ENCODE data around the gene BCR. TPM values are rescaled to one million over a fixed set of nuclear protein-coding genes. Genes with fewer than 3 reads are reported as not detected.

BCR gene
- total RNA-seq, 1 donor from 2014 or later, result 118 TPM

DNA sequence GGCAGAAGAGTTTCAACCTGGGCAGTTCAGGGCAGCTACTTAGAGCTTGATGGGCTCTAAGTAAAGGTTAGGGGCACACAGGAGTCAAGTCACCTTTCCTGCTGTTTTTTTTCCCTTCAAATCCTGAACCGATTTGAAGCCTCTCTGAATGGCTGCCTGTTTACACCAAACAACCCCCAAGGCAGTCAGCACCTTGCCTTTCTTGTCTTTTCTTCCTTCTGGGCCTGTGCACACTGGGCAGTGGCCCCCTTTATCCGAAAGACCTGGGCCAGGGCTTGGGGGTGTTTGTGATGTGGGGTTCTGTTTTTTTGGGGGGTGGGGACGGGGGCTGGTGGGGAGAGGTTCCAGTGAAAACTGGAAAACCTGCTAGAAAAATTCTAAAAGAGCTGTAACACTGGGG, 42.8 kb upstream of the BCR start:
- FAIRE-seq (no peak), DNase-seq (ENCODE audit: low read depth) (no peak)
- TF ChIP-seq, protein P1, sequence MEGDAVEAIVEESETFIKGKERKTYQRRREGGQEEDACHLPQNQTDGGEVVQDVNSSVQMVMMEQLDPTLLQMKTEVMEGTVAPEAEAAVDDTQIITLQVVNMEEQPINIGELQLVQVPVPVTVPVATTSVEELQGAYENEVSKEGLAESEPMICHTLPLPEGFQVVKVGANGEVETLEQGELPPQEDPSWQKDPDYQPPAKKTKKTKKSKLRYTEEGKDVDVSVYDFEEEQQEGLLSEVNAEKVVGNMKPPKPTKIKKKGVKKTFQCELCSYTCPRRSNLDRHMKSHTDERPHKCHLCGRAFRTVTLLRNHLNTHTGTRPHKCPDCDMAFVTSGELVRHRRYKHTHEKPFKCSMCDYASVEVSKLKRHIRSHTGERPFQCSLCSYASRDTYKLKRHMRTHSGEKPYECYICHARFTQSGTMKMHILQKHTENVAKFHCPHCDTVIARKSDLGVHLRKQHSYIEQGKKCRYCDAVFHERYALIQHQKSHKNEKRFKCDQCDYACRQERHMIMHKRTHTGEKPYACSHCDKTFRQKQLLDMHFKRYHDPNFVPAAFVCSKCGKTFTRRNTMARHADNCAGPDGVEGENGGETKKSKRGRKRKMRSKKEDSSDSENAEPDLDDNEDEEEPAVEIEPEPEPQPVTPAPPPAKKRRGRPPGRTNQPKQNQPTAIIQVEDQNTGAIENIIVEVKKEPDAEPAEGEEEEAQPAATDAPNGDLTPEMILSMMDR (IDR thresholded peaks at IDR 0.05; ENCODE audit: insufficient read depth, low read length, severe bottlenecking), result no peak
- Histone ChIP-seq H3K27me3 (ENCODE audit: control insufficient read depth, insufficient read depth, low read length) (no peaks in the 10 kb centered on the region), H3K4me3 (ENCODE audit: low read depth, low read length) (no peak overlapping the region), H3K36me3 (ENCODE audit: control insufficient read depth, insufficient read depth, low read length) (no peaks in the 10 kb centered on the region)

DNA sequence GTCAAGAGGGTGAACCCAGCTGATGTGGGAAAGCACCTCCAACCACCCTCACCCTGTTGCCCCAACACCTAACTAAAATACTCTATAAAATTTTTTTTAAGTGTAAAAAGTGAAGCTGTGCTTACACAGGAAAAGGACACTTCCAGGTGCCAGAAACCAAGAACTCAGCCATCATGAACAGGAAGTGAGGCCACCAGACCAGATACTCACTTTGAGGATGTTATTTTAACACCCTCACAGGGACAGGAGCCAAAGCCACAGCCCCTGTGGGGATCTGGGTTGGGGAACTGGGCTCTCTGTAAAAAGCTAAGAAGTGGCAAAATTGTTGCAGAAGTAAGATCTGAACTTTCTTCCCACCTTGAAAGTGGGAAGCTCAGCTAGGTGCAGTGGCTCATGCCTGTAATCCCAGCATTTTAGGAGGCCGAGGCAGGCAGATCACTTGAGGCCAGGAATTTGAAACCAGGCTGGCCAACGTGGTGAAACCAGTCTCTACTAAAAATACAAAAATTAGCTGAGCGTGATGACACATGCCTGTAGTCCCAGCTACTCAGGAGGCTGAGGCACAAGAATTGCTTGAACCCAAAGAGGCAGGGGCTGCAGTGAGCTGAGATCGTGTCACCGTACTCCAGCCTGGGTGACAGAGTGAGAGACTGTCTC, 42.3 kb upstream of the BCR start:
- FAIRE-seq (no peak), DNase-seq (ENCODE audit: low read depth) (peak; percentile 43)
- TF ChIP-seq, protein P1 (IDR thresholded peaks at IDR 0.05; ENCODE audit: insufficient read depth, low read length, severe bottlenecking), result no peak

DNA sequence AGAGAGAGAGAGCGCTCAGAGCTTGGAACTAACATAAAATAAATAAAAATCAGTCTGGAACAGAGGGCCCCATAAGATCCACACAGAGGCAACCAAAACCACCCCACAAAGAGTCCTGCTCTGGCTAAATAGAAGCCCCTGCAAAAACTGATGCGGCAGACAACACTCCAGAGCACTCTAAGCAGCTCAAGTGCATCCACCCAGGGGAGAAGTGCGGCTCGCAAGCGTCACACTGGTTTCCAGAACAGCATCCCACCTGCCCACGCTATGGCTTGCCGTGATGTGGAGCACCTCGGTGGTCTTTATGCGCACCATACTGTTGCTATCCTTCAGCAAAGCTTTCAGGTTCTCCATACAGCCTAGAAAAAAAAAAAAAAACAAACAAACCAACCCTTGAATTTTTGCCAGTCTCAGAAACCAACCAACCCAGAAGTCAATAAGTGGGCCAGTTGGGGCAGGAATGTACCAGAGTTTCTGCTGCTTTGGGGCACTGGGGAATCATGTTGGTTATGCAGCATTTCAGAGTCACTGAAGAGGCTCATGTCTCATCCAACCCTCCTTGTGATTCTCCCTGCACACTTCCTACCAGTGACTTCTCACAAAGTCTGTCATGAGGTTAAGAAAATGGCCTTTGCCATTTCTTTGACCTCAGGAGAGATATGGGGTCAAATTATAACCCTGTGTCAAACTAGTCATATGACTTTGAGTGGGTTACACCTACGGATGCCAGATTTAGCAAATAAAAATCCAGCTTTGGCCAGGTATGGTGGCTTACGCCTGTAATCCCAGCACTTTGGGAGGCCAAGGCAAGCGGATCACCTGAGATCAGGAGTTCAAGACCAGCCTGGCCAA, 41.5 kb upstream of the BCR start:
- Histone ChIP-seq H3K4me3 (ENCODE audit: low read depth, low read length) (no peak overlapping the region), H3K36me3 (ENCODE audit: control insufficient read depth, insufficient read depth, low read length) (no peaks in the 10 kb centered on the region), H3K27me3 (ENCODE audit: control insufficient read depth, insufficient read depth, low read length) (no peaks in the 10 kb centered on the region)
- peak; percentile 71 for DNase-seq (ENCODE audit: low read depth)
- TF ChIP-seq, protein P1 (IDR thresholded peaks at IDR 0.05; ENCODE audit: insufficient read depth, low read length, severe bottlenecking), result no peak
- FAIRE-seq, result no peak

More for the DNA sequence above, 42.3 kb upstream of the BCR start:
- Histone ChIP-seq H3K4me3 (ENCODE audit: low read depth, low read length) (no peak overlapping the region), H3K27me3 (ENCODE audit: control insufficient read depth, insufficient read depth, low read length) (no peaks in the 10 kb centered on the region), H3K36me3 (ENCODE audit: control insufficient read depth, insufficient read depth, low read length) (no peaks in the 10 kb centered on the region)

DNA sequence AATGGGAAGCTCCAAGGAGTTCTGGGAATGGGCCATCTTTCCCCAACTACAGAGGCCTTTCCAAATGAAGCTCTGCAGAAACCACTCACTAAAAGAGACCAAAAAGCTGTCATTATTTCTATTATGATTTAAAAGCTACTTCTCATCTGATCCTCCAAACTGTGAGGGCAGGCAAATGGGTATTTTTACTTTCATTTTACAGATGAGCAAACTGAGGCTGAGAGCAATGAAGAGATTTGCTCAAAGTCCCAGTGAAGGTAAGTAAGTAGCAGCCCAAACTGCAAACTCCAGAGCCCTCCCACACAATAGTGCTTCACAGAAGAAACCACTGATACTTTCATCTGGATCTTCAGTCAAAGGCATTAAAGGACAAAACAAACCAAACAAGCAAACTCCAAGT, 39.9 kb upstream of the BCR start:
- Histone ChIP-seq H3K36me3 (ENCODE audit: control insufficient read depth, insufficient read depth, low read length) (no peaks in the 10 kb centered on the region), H3K4me3 (ENCODE audit: low read depth, low read length) (no peak overlapping the region), H3K27me3 (ENCODE audit: control insufficient read depth, insufficient read depth, low read length) (no peaks in the 10 kb centered on the region)
- DNase-seq (ENCODE audit: low read depth) (no peak), FAIRE-seq (no peak)
- TF ChIP-seq, protein P1 (IDR thresholded peaks at IDR 0.05; ENCODE audit: insufficient read depth, low read length, severe bottlenecking), result no peak

DNA sequence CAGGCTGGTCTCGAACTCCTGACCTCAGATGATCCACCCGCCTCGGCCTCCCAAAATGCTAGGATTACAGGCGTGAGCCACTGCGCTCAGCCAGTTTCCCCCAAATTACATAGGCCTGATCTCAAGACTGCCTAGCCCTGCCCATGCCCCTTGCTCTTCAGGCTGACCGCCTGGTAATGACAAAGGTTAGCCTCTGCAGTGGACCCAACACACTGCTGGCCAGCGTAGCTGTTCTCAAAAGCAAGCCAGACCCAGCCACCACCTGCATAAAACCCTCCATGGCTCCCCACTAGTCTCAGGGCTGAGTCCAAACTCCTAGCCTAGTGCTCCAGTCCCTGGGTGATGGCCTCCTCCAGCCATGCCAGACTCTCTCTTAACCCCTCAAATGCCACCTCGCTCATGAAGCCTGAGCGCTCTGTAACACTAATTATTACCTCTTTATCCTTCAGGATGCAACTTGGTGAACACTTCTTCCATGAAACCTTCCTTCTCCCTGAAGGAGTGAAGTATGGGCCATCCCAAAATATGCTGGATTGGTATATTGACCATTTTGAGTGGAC, 37.7 kb upstream of the BCR start:
- H3K27me3 ChIP-seq (ENCODE audit: control insufficient read depth, insufficient read depth, low read length), result no peaks in the 10 kb centered on the region
- FAIRE-seq, result no peak
- H3K36me3 ChIP-seq (ENCODE audit: control insufficient read depth, insufficient read depth, low read length), result no peaks in the 10 kb centered on the region
- no peak for DNase-seq (ENCODE audit: low read depth)
- no peak overlapping the region for H3K4me3 ChIP-seq (ENCODE audit: low read depth, low read length)
- TF ChIP-seq, protein P1 (IDR thresholded peaks at IDR 0.05; ENCODE audit: insufficient read depth, low read length, severe bottlenecking), result no peak
